GM06990 (cell line): ENCODE data around the gene IFI44.

ENCODE experiments used
- DNase-seq: peaks from one replicate; pipeline ENCODE4 v3.0.0-alpha.2; 2011; ENCODE audit not compliant: insufficient read length; ENCODE audit errors: extremely low read depth
- H3K27me3 ChIP-seq: replicated peaks from 2 replicates; pipeline ENCODE4 v1.6.0; 2011; ENCODE audit warnings: low read length; ENCODE audit not compliant: control insufficient read depth, insufficient read depth
- H3K36me3 ChIP-seq: 2 replicates; pipeline ENCODE4 v1.5.1; 2011; ENCODE audit warnings: low read length; ENCODE audit not compliant: control insufficient read depth, insufficient read depth
- H3K4me3 ChIP-seq: replicated peaks from 2 replicates; pipeline ENCODE4 v1.5.1; 2011; ENCODE audit warnings: low read depth, mild to moderate bottlenecking, control low read depth, low read length
- CTCF ChIP-seq: IDR thresholded peaks from 2 replicates; pipeline ENCODE4 v1.5.1; 2011; ENCODE audit warnings: low read length, control low read depth, mild to moderate bottlenecking, inconsistent platforms; ENCODE audit not compliant: insufficient read depth, poor library complexity, severe bottlenecking

The IFI44 gene

GRCh38 chr1:78640462-78640861 lies 9.2 kb upstream of the IFI44 start:
- H3K27me3 ChIP-seq = no peaks in the 10 kb centered on the region
- DNase-seq = no peak

GRCh38 chr1:78641558-78641957 lies 8.1 kb upstream of the IFI44 start:
- H3K36me3 ChIP-seq = peaks cover 4% of the 10 kb centered on the region
- no peak for TF ChIP-seq CTCF

More at GRCh38 chr1:78640462-78640861, 9.2 kb upstream of the IFI44 start:
- peaks cover 4% of the 10 kb centered on the region for H3K36me3 ChIP-seq
- TF ChIP-seq CTCF = no peak
- no peak overlapping the region for H3K4me3 ChIP-seq

DNA sequence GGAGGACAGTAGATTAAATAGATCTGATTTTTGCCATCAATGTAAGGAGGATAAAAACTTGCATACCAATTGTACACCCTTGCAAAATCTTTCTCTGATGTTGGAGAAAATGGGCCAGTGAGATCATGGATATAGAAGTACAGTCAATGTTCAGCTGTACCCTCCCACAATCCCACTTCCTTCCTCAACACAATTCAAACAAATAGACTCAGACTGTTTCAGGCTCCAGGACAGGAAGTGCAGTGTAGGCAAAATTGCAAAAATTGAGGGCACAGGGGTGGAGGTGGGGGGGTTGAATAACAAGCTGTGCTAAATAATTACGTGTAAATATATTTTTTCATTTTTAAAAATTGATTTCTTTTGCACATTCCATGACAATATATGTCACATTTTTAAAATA lies 3.9 kb upstream of the IFI44 start:
- no peak for DNase-seq
- no peak for TF ChIP-seq CTCF
- H3K4me3 ChIP-seq = no peak overlapping the region
- peaks cover 3% of the 10 kb centered on the region for H3K36me3 ChIP-seq
- H3K27me3 ChIP-seq = no peaks in the 10 kb centered on the region

More at GRCh38 chr1:78641558-78641957, 8.1 kb upstream of the IFI44 start:
- Histone ChIP-seq H3K4me3 (no peak overlapping the region), H3K27me3 (no peaks in the 10 kb centered on the region)
- DNase-seq = no peak

GRCh38 chr1:78647238-78647637 lies 2.4 kb upstream of the IFI44 start:
- no peak for DNase-seq
- no peaks in the 10 kb centered on the region; the same call in 1 of the 2 replicates for H3K36me3 ChIP-seq
- H3K27me3 ChIP-seq = no peaks in the 10 kb centered on the region
- H3K4me3 ChIP-seq = no peak overlapping the region
- TF ChIP-seq CTCF = no peak

DNA sequence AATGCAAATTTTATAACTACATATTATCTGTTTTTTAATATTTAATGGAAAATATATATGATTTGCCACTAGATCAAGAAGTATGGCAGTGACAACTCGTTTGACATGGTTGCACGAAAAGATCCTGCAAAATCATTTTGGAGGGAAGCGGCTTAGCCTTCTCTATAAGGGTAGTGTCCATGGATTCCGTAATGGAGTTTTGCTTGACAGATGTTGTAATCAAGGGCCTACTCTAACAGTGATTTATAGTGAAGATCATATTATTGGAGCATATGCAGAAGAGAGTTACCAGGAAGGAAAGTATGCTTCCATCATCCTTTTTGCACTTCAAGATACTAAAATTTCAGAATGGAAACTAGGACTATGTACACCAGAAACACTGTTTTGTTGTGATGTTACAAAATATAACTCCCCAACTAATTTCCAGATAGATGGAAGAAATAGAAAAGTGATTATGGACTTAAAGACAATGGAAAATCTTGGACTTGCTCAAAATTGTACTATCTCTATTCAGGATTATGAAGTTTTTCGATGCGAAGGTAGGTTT lies 556 bp downstream of the IFI44 start:
- no peak for TF ChIP-seq CTCF
- DNase-seq = no peak

GRCh38 chr1:78651241-78651640 lies 1.6 kb downstream of the IFI44 start:
- peak; percentile 46 for DNase-seq
- no peak for TF ChIP-seq CTCF
- H3K36me3 ChIP-seq = peaks cover 2% of the 10 kb centered on the region
- H3K27me3 ChIP-seq = no peaks in the 10 kb centered on the region
- peak overlapping the region; percentile 75 for H3K4me3 ChIP-seq

More for the DNA sequence above, 556 bp downstream of the IFI44 start:
- Histone ChIP-seq H3K27me3 (no peaks in the 10 kb centered on the region), H3K4me3 (peak overlapping the region; percentile 75), H3K36me3 (no peaks in the 10 kb centered on the region; the same call in 1 of the 2 replicates)
